ENCODE measurements around the gene TTLL5. TPM values are rescaled to one million over a fixed set of nuclear protein-coding genes. Genes with fewer than 3 reads are reported as not detected.

Gene TTLL5
- total and polyA plus RNA-seq, 2 donors (not counting 1 experiment from before 2014, with no cell fraction given) = 16.1 to 23.8 TPM

GRCh38 chr14:75928690-75929181 lies 267.7 kb downstream of the TTLL5 start:
- peak overlapping the region; percentile 54 for H2AFZ ChIP-seq (ENCODE audit: low read length)
- TF ChIP-seq, protein P1, sequence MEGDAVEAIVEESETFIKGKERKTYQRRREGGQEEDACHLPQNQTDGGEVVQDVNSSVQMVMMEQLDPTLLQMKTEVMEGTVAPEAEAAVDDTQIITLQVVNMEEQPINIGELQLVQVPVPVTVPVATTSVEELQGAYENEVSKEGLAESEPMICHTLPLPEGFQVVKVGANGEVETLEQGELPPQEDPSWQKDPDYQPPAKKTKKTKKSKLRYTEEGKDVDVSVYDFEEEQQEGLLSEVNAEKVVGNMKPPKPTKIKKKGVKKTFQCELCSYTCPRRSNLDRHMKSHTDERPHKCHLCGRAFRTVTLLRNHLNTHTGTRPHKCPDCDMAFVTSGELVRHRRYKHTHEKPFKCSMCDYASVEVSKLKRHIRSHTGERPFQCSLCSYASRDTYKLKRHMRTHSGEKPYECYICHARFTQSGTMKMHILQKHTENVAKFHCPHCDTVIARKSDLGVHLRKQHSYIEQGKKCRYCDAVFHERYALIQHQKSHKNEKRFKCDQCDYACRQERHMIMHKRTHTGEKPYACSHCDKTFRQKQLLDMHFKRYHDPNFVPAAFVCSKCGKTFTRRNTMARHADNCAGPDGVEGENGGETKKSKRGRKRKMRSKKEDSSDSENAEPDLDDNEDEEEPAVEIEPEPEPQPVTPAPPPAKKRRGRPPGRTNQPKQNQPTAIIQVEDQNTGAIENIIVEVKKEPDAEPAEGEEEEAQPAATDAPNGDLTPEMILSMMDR (conservative IDR thresholded peaks at IDR 0.05 in 1 of 2, IDR thresholded peaks at IDR 0.05 in 1 of 2; ENCODE audit: low read depth in 1 of 2, low read length in 2 of 2) = peak in 1 of 2 donors; percentile 5
- no peak for TF ChIP-seq EZH2 (IDR thresholded peaks at IDR 0.05; ENCODE audit: low read length, missing control alignments)
- no peak overlapping the region for H3K27ac ChIP-seq (ENCODE audit: insufficient read depth, low read length)
- H3K27me3 ChIP-seq (ENCODE audit: control insufficient read depth, insufficient read depth, low read length) = no peaks in the 10 kb centered on the region
- H3K4me2 ChIP-seq (ENCODE audit: extremely low read depth, insufficient read depth, low read length) = no peak overlapping the region
- DNase-seq (ENCODE audit: low read depth in 2 of 2) = peak in 1 of 2 donors; percentile 35
- no peaks in the 10 kb centered on the region for H3K9me3 ChIP-seq (ENCODE audit: control insufficient read depth, insufficient read depth, low read depth, low read length)
- H3K4me3 ChIP-seq (replicated peaks in 1 of 4; ENCODE audit: control extremely low read depth in 1 of 4, insufficient read depth in 1 of 4, low read depth in 3 of 4, low read length in 4 of 4) = peak overlapping the region in 2 of 4 experiments; percentile 7 to 22
- H3K79me2 ChIP-seq (ENCODE audit: control insufficient read depth, insufficient read depth, low read length) = no peaks in the 10 kb centered on the region
- no peaks in the 10 kb centered on the region for H3K36me3 ChIP-seq (ENCODE audit: control insufficient read depth, insufficient read depth, low read length)
- H3K4me1 ChIP-seq (ENCODE audit: control insufficient read depth, extremely low read depth, insufficient read depth, low read length) = no peaks in the 10 kb centered on the region
- no peak overlapping the region for H3K9ac ChIP-seq (ENCODE audit: insufficient read depth, low read length)
- no peaks in the 10 kb centered on the region for H4K20me1 ChIP-seq (ENCODE audit: control insufficient read depth, extremely low read depth, insufficient read depth, low read length)

DNA sequence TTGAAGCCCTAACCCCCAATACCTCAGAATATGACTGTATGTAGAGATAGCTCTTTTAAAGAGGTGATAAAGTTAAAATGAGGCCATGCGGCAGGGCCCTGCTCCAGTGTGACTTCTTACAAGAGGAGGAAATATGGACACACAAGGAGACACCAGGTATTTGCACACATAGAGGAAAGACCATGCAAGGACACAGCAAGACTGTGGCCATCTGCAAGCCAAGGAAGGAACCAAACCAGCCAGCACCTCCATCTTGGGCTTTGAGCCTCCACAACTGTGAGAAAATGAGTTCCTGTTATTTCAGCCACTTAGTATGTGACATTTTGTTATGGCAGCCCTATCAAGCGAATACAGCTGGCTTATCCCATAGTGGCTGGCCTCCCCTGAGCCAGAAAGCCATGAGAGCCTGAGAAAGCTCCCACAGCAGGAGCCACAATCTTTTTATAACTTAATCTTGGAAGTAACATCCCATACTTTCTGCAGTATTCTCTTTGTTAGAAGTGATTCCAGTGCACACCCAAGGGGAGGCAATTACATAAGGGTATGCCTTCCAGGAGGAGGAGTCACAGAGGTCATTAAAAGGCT lies 272.8 kb downstream of the TTLL5 start:
- Histone ChIP-seq H3K4me2 (ENCODE audit: extremely low read depth, insufficient read depth, low read length) (no peak overlapping the region), H3K27ac (ENCODE audit: insufficient read depth, low read length) (no peak overlapping the region), H4K20me1 (ENCODE audit: control insufficient read depth, extremely low read depth, insufficient read depth, low read length) (no peaks in the 10 kb centered on the region), H2AFZ (ENCODE audit: low read length) (no peak overlapping the region), H3K36me3 (ENCODE audit: control insufficient read depth, insufficient read depth, low read length) (no peaks in the 10 kb centered on the region), H3K9ac (ENCODE audit: insufficient read depth, low read length) (no peak overlapping the region), H3K4me3 (replicated peaks in 1 of 4; ENCODE audit: control extremely low read depth in 1 of 4, insufficient read depth in 1 of 4, low read depth in 3 of 4, low read length in 4 of 4) (no peak overlapping the region), H3K9me3 (ENCODE audit: control insufficient read depth, insufficient read depth, low read depth, low read length) (no peaks in the 10 kb centered on the region), H3K79me2 (ENCODE audit: control insufficient read depth, insufficient read depth, low read length) (no peaks in the 10 kb centered on the region), H3K4me1 (ENCODE audit: control insufficient read depth, extremely low read depth, insufficient read depth, low read length) (no peaks in the 10 kb centered on the region), H3K27me3 (ENCODE audit: control insufficient read depth, insufficient read depth, low read length) (no peaks in the 10 kb centered on the region)
- TF ChIP-seq, protein P1 (conservative IDR thresholded peaks at IDR 0.05 in 1 of 2, IDR thresholded peaks at IDR 0.05 in 1 of 2; ENCODE audit: low read depth in 1 of 2, low read length in 2 of 2) = no peak
- no peak for TF ChIP-seq EZH2 (IDR thresholded peaks at IDR 0.05; ENCODE audit: low read length, missing control alignments)
- DNase-seq (ENCODE audit: low read depth in 2 of 2) = no peak

DNA sequence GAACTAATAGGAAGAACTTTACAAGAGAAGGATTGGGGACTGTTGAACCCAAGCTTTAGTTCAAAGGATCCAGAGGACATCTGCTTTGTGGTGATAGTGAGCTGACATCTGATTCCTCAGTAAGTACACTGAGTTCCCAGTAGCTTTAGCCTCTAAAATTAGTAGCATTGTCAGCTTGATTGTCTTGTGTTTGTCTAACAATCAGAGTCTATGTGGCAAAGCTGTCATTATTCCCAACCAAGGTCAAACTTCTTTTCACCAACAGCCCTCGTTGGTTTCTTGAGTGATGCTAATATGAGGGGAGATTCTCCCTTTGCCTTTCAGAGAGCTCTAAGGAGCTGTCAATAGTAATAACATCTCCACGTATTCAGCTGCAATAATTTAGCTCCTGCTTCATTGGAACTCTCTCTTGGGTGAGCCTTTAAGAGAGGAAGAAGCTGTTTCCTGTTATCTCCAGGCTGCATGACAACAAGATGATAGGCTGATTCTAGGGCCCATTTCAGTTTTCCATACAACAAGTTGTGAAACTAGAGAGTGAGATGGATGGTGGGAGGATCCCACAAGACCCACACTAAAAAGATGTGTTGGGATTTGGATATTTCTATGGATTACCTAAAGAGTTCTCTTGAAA lies 274.1 kb downstream of the TTLL5 start:
- Histone ChIP-seq H3K4me3 (replicated peaks in 1 of 4; ENCODE audit: control extremely low read depth in 1 of 4, insufficient read depth in 1 of 4, low read depth in 3 of 4, low read length in 4 of 4) (no peak overlapping the region), H3K36me3 (ENCODE audit: control insufficient read depth, insufficient read depth, low read length) (no peaks in the 10 kb centered on the region), H4K20me1 (ENCODE audit: control insufficient read depth, extremely low read depth, insufficient read depth, low read length) (no peaks in the 10 kb centered on the region), H3K4me1 (ENCODE audit: control insufficient read depth, extremely low read depth, insufficient read depth, low read length) (no peaks in the 10 kb centered on the region), H3K9ac (ENCODE audit: insufficient read depth, low read length) (no peak overlapping the region), H3K27me3 (ENCODE audit: control insufficient read depth, insufficient read depth, low read length) (no peaks in the 10 kb centered on the region), H3K79me2 (ENCODE audit: control insufficient read depth, insufficient read depth, low read length) (no peaks in the 10 kb centered on the region), H3K9me3 (ENCODE audit: control insufficient read depth, insufficient read depth, low read depth, low read length) (no peaks in the 10 kb centered on the region), H3K27ac (ENCODE audit: insufficient read depth, low read length) (no peak overlapping the region), H2AFZ (ENCODE audit: low read length) (no peak overlapping the region), H3K4me2 (ENCODE audit: extremely low read depth, insufficient read depth, low read length) (no peak overlapping the region)
- TF ChIP-seq EZH2 (IDR thresholded peaks at IDR 0.05; ENCODE audit: low read length, missing control alignments) = no peak
- TF ChIP-seq, protein P1 (conservative IDR thresholded peaks at IDR 0.05 in 1 of 2, IDR thresholded peaks at IDR 0.05 in 1 of 2; ENCODE audit: low read depth in 1 of 2, low read length in 2 of 2) = no peak
- DNase-seq (ENCODE audit: low read depth in 2 of 2) = no peak
